NT2/D1 (cell line): ENCODE measurements around the gene NELL1.

Source experiments
- DNase-seq: peaks from one replicate; pipeline ENCODE4 v3.0.0-alpha.2; 2011; ENCODE audit warnings: low read depth, low spot score
- H3K27me3 ChIP-seq: 2 replicates; pipeline ENCODE4 v1.6.0; 2011; ENCODE audit warnings: mild to moderate bottlenecking; ENCODE audit not compliant: insufficient read length, insufficient read depth
- H3K36me3 ChIP-seq: 2 replicates; pipeline ENCODE4 v1.6.1; 2011; ENCODE audit warnings: mild to moderate bottlenecking, low read length, mixed read lengths; ENCODE audit not compliant: insufficient read depth, insufficient read length
- H3K4me1 ChIP-seq: 2 replicates; pipeline ENCODE4 v1.5.1; 2011; ENCODE audit not compliant: insufficient read depth, insufficient read length
- H3K4me3 ChIP-seq: 2 replicates; pipeline ENCODE4 v1.5.1; 2011; ENCODE audit warnings: low read depth; ENCODE audit not compliant: insufficient read length
- H3K9ac ChIP-seq: 2 replicates; pipeline ENCODE4 v1.6.0; 2011; ENCODE audit warnings: low read depth; ENCODE audit not compliant: insufficient read length
- H3K9me3 ChIP-seq: 2 replicates; pipeline ENCODE4 v1.5.1; 2011; ENCODE audit warnings: mild to moderate bottlenecking, low read length; ENCODE audit not compliant: insufficient read depth
- SUZ12 ChIP-seq: IDR thresholded peaks from 2 replicates; pipeline ENCODE4 v1.6.1; 2011; ENCODE audit not compliant: insufficient read length, insufficient read depth; ENCODE audit errors: extremely low read depth
- YY1 ChIP-seq: IDR thresholded peaks from 2 replicates; pipeline ENCODE4 v1.6.1; 2011; ENCODE audit not compliant: insufficient read length, insufficient read depth
- ZNF274 ChIP-seq: IDR thresholded peaks from 2 replicates; pipeline ENCODE4 v1.6.1; 2011; ENCODE audit warnings: mild to moderate bottlenecking, low read depth, low read length

Gene NELL1

GRCh38 chr11:21316591-21316990 lies 647.2 kb downstream of the NELL1 start:
- TF ChIP-seq ZNF274 (no peak), SUZ12 (no peak), YY1 (no peak)
- no peak for DNase-seq
- H3K9me3 ChIP-seq, result no peaks in the 10 kb centered on the region
- H3K4me1 ChIP-seq, result no peaks in the 10 kb centered on the region
- H3K36me3 ChIP-seq, result no peaks in the 10 kb centered on the region
- no peak overlapping the region for H3K9ac ChIP-seq
- no peak overlapping the region for H3K4me3 ChIP-seq
- H3K27me3 ChIP-seq, result no peaks in the 10 kb centered on the region

GRCh38 chr11:21321072-21321471 lies 651.7 kb downstream of the NELL1 start:
- no peaks in the 10 kb centered on the region for H3K36me3 ChIP-seq
- TF ChIP-seq YY1 (no peak), ZNF274 (no peak), SUZ12 (no peak)
- H3K4me3 ChIP-seq, result no peak overlapping the region
- no peaks in the 10 kb centered on the region for H3K27me3 ChIP-seq
- no peak overlapping the region for H3K9ac ChIP-seq
- no peak for DNase-seq
- H3K4me1 ChIP-seq, result no peaks in the 10 kb centered on the region
- H3K9me3 ChIP-seq, result no peaks in the 10 kb centered on the region

- TF ChIP-seq ZNF274 (no peak), SUZ12 (no peak), YY1 (no peak)
- Histone ChIP-seq H3K9me3 (no peaks in the 10 kb centered on the region), H3K36me3 (no peaks in the 10 kb centered on the region), H3K9ac (no peak overlapping the region), H3K4me3 (no peak overlapping the region), H3K27me3 (no peaks in the 10 kb centered on the region), H3K4me1 (no peaks in the 10 kb centered on the region)
- no peak for DNase-seq
Observed at GRCh38 chr11:21321530-21321929, 652.1 kb downstream of the NELL1 start.

- DNase-seq, result no peak
- no peak overlapping the region for H3K4me3 ChIP-seq
- no peaks in the 10 kb centered on the region for H3K36me3 ChIP-seq
- H3K9me3 ChIP-seq, result peaks cover 9% of the 10 kb centered on the region; the same call in 1 of the 2 replicates
- H3K9ac ChIP-seq, result no peak overlapping the region
- no peak for TF ChIP-seq YY1
- TF ChIP-seq SUZ12, result no peak
- no peak for TF ChIP-seq ZNF274
- no peaks in the 10 kb centered on the region for H3K4me1 ChIP-seq
- H3K27me3 ChIP-seq, result no peaks in the 10 kb centered on the region
Observed at GRCh38 chr11:21323617-21324016, 654.2 kb downstream of the NELL1 start.

- no peak overlapping the region for H3K4me3 ChIP-seq
- H3K27me3 ChIP-seq, result no peaks in the 10 kb centered on the region
- H3K9ac ChIP-seq, result no peak overlapping the region
- H3K36me3 ChIP-seq, result no peaks in the 10 kb centered on the region
- no peaks in the 10 kb centered on the region for H3K4me1 ChIP-seq
- no peak for DNase-seq
- no peak for TF ChIP-seq ZNF274
- no peak for TF ChIP-seq YY1
- TF ChIP-seq SUZ12, result no peak
- no peaks in the 10 kb centered on the region for H3K9me3 ChIP-seq
Observed at GRCh38 chr11:21343204-21343603, 673.8 kb downstream of the NELL1 start.

- H3K36me3 ChIP-seq, result no peaks in the 10 kb centered on the region
- DNase-seq, result no peak
- no peaks in the 10 kb centered on the region for H3K4me1 ChIP-seq
- no peak for TF ChIP-seq ZNF274
- TF ChIP-seq SUZ12, result no peak
- no peak for TF ChIP-seq YY1
- no peaks in the 10 kb centered on the region for H3K9me3 ChIP-seq
- no peaks in the 10 kb centered on the region for H3K27me3 ChIP-seq
- no peak overlapping the region for H3K4me3 ChIP-seq
- H3K9ac ChIP-seq, result no peak overlapping the region
Observed at GRCh38 chr11:21346361-21346760, 677.0 kb downstream of the NELL1 start.

GRCh38 chr11:21350613-21351012 lies 681.2 kb downstream of the NELL1 start:
- H3K36me3 ChIP-seq, result no peaks in the 10 kb centered on the region
- H3K9me3 ChIP-seq, result no peaks in the 10 kb centered on the region
- TF ChIP-seq YY1 (no peak), ZNF274 (no peak), SUZ12 (no peak)
- no peak overlapping the region for H3K9ac ChIP-seq
- H3K4me1 ChIP-seq, result no peaks in the 10 kb centered on the region
- no peak overlapping the region for H3K4me3 ChIP-seq
- no peak for DNase-seq
- H3K27me3 ChIP-seq, result no peaks in the 10 kb centered on the region
